GM12892 (cell line): ENCODE data around the gene USP54.

Experiments used
- DNase-seq: peaks from one replicate; pipeline ENCODE4 v3.0.0; 2011; ENCODE audit not compliant: insufficient read length
- FAIRE-seq: peaks from 2 replicates; lab custom pipeline; 2011; peaks lifted over from hg19 to GRCh38; lab: Jason Lieb, UNC
- POLR2A ChIP-seq: IDR thresholded peaks from 2 replicates; pipeline ENCODE4 v1.6.1; 2011; ENCODE audit warnings: low read depth, low read length, control low read depth
- POLR2AphosphoS5 ChIP-seq: IDR thresholded peaks from 2 replicates; pipeline ENCODE4 v1.6.1; 2011; ENCODE audit warnings: low read depth, low read length, control low read depth
- TAF1 ChIP-seq: IDR thresholded peaks from 2 replicates; pipeline ENCODE4 v1.6.1; 2011; ENCODE audit warnings: low read depth, mild to moderate bottlenecking, control low read depth, low read length, borderline replicate concordance

The USP54 gene

GRCh38 chr10:73471226-73471625 lies 119.9 kb downstream of the USP54 start:
- TF ChIP-seq TAF1 (no peak), POLR2A (no peak), POLR2AphosphoS5 (no peak)
- FAIRE-seq (no peak), DNase-seq (no peak)

- no peak for DNase-seq
- TF ChIP-seq POLR2A: no peak
- no peak for TF ChIP-seq POLR2AphosphoS5
- TF ChIP-seq TAF1: no peak
- no peak for FAIRE-seq
These were observed 121.6 kb downstream of the USP54 start for GRCh38 chr10:73469579-73469978.

- no peak for TF ChIP-seq TAF1
- no peak for TF ChIP-seq POLR2AphosphoS5
- no peak for TF ChIP-seq POLR2A
- FAIRE-seq (peak; percentile 40), DNase-seq (no peak)
These were observed 123.9 kb downstream of the USP54 start for GRCh38 chr10:73467206-73467605.

GRCh38 chr10:73465978-73466726 lies 125.0 kb downstream of the USP54 start:
- DNase-seq (no peak), FAIRE-seq (no peak)
- TF ChIP-seq TAF1: no peak
- TF ChIP-seq POLR2A: no peak
- TF ChIP-seq POLR2AphosphoS5: no peak

- no peak for TF ChIP-seq POLR2A
- TF ChIP-seq POLR2AphosphoS5: no peak
- TF ChIP-seq TAF1: no peak
- no peak for FAIRE-seq
- no peak for DNase-seq
These were observed 130.2 kb downstream of the USP54 start for GRCh38 chr10:73460897-73461296.

- DNase-seq (no peak), FAIRE-seq (no peak)
- TF ChIP-seq POLR2A (no peak), TAF1 (no peak), POLR2AphosphoS5 (no peak)
These were observed 131.3 kb downstream of the USP54 start for GRCh38 chr10:73459683-73460314.

- FAIRE-seq (no peak), DNase-seq (no peak)
- TF ChIP-seq POLR2A (no peak), TAF1 (no peak), POLR2AphosphoS5 (no peak)
These were observed 134.8 kb downstream of the USP54 start for GRCh38 chr10:73456187-73456890.

GRCh38 chr10:73449113-73449512 lies 142.0 kb downstream of the USP54 start:
- DNase-seq (no peak), FAIRE-seq (no peak)
- TF ChIP-seq TAF1 (no peak), POLR2A (no peak), POLR2AphosphoS5 (no peak)

- no peak for FAIRE-seq
These were observed 142.8 kb downstream of the USP54 start for GRCh38 chr10:73448384-73448783.

More at GRCh38 chr10:73448384-73448783, 142.8 kb downstream of the USP54 start:
- TF ChIP-seq TAF1 (no peak), POLR2AphosphoS5 (no peak), POLR2A (no peak)
- DNase-seq: no peak
